Prostate gland (tissue), 2 donors: ENCODE measurements around the gene RPN2. TPM values are rescaled to one million over a fixed set of nuclear protein-coding genes. Genes with fewer than 3 reads are reported as not detected.
A peak's percentile ranks its signal among the peaks of the same experiment; 100 is the strongest.

ENCODE experiments used
- DNase-seq: peaks from one replicate; pipeline ENCODE4 v3.0.0-alpha.2; 2019; ENCODE audit warnings: low spot score
- H3K27ac ChIP-seq, 2 donors: fragments of 200-600 bp; sonication (generic); 2 replicates each; pipeline ENCODE4 v1.5.1; 2017 to 2019
- H3K27me3 ChIP-seq: fragments of 200-600 bp; sonication (generic); replicated peaks from 2 replicates; pipeline ENCODE4 v1.5.1; 2019; ENCODE audit not compliant: insufficient read depth
- H3K36me3 ChIP-seq, 2 donors: fragments of 200-600 bp; sonication (generic); 1 replicate in 1 of 2; 2 replicates in 1 of 2; pipeline versions ENCODE4 v1.5.1 to v1.8.1; 2017 to 2019
- H3K4me1 ChIP-seq: fragments of 200-600 bp; sonication (generic); replicated peaks from 2 replicates; pipeline ENCODE4 v1.5.1; 2019
- H3K4me3 ChIP-seq, 2 donors: fragments of 200-600 bp; sonication (generic); 2 replicates each; pipeline ENCODE4 v1.5.1; 2017 to 2019
- H3K9me3 ChIP-seq: fragments of 200-600 bp; sonication (generic); 2 replicates; pipeline ENCODE4 v1.5.1; 2017
- CTCF ChIP-seq, 4 experiments: fragments of 200-600 bp in 2 of 4; fragments of 450-650 bp in 2 of 4; sonication (generic) in 2 of 4; IDR thresholded peaks; 1 replicate in 3 of 4; 2 replicates in 1 of 4; pipeline ENCODE4 v1.5.1; 2016 to 2019; ENCODE audit warnings: antibody characterized with exemption in 4 of 4, mild to moderate bottlenecking in 2 of 4, moderate library complexity in 2 of 4
- POLR2A ChIP-seq: fragments of 450-650 bp; IDR thresholded peaks from one replicate; pipeline ENCODE4 v1.6.1; 2016; ENCODE audit warnings: antibody characterized with exemption, mild to moderate bottlenecking
- POLR2AphosphoS5 ChIP-seq: sonication (generic); formaldehyde crosslinking; IDR thresholded peaks from one replicate; pipeline ENCODE4 v1.6.1; 2017; ENCODE audit warnings: antibody characterized with exemption
- WGBS: methylation state at CpG from one replicate; pipeline ENCODE4 v1.1.5; 2018; 5-methylcytosine and 5-hydroxymethylcytosine counted together
- intact Hi-C: fragments of 100-400 bp; cut with DNase I; formaldehyde crosslinking; loops from one replicate; pipeline ENCODE4 v1.14.2; 2022
- total RNA-seq, 2 donors: library from RNA; depleted of rRNA; stranded (reverse); fragments of >200 nt; gene quantifications; one replicate each; pipeline ENCODE4 v1.1.0, GENCODE V29; 2016

Gene RPN2
- total RNA-seq, 2 donors from 2014 or later, result 246 to 267 TPM

- intact Hi-C loops, result no loop called here
- DNase-seq, result no peak
These were observed 774 bp downstream of the RPN2 start for GRCh38 chr20:37179683-37180524.

GRCh38 chr20:37185686-37186085, 6.6 kb downstream of the RPN2 start:
- intact Hi-C loops, result no loop called here
- H3K4me3 ChIP-seq, result no peak overlapping the region
- DNase-seq, result no peak
- TF ChIP-seq CTCF (IDR thresholded peaks at IDR 0.05), result no peak
- TF ChIP-seq POLR2AphosphoS5, result no peak
- TF ChIP-seq POLR2A, result no peak
- WGBS, result 95% methylated on average over 5 of the region's 5 CpGs
- H3K27ac ChIP-seq, result no peak overlapping the region
- H3K9me3 ChIP-seq, result no peaks in the 10 kb centered on the region
- peaks cover 5% of the 10 kb centered on the region for H3K4me1 ChIP-seq
- H3K36me3 ChIP-seq, result no peaks in the 10 kb centered on the region
- H3K27me3 ChIP-seq, result no peaks in the 10 kb centered on the region

More at GRCh38 chr20:37179683-37180524, 774 bp downstream of the RPN2 start:
- WGBS, result 5% methylated on average over 15 of the region's 15 CpGs
- Histone ChIP-seq H3K36me3 (no peaks in the 10 kb centered on the region), H3K4me3 (peak overlapping the region; percentile 87 to 88), H3K27ac (peak overlapping the region; percentile 96 to 97), H3K9me3 (no peaks in the 10 kb centered on the region), H3K27me3 (no peaks in the 10 kb centered on the region), H3K4me1 (peaks cover 9% of the 10 kb centered on the region)
- TF ChIP-seq POLR2AphosphoS5, result no peak
- TF ChIP-seq CTCF (IDR thresholded peaks at IDR 0.05), result no peak
- no peak for TF ChIP-seq POLR2A

- Histone ChIP-seq H3K27me3 (no peaks in the 10 kb centered on the region), H3K27ac (no peak overlapping the region), H3K36me3 (no peaks in the 10 kb centered on the region), H3K9me3 (no peaks in the 10 kb centered on the region), H3K4me3 (no peak overlapping the region), H3K4me1 (peaks cover 4% of the 10 kb centered on the region)
- no peak for DNase-seq
- TF ChIP-seq POLR2AphosphoS5, result no peak
- TF ChIP-seq POLR2A, result no peak
- TF ChIP-seq CTCF (IDR thresholded peaks at IDR 0.05), result no peak
- intact Hi-C loops, result no loop called here
- WGBS, result 81% methylated on average over 7 of the region's 7 CpGs
These were observed 9.7 kb downstream of the RPN2 start for GRCh38 chr20:37188787-37189186.

- Histone ChIP-seq H3K36me3 (no peaks in the 10 kb centered on the region), H3K27ac (no peak overlapping the region), H3K27me3 (no peaks in the 10 kb centered on the region), H3K4me1 (peaks cover 4% of the 10 kb centered on the region), H3K4me3 (no peak overlapping the region), H3K9me3 (no peaks in the 10 kb centered on the region)
- DNase-seq, result no peak
- TF ChIP-seq POLR2A (no peak), POLR2AphosphoS5 (no peak), CTCF (IDR thresholded peaks at IDR 0.05) (no peak)
- intact Hi-C loops, result loop anchor here (10.0 kb wide), 1 partner anchor 195 kb away; no protein-coding TSS in a partner anchor
- WGBS, result 63% methylated on average over 6 of the region's 6 CpGs
These were observed 10.4 kb downstream of the RPN2 start for GRCh38 chr20:37189416-37190016.
